T-helper 22 cell (primary cell): Measurements from ENCODE around the gene NUPR1.
A peak's percentile ranks its signal among the peaks of the same experiment; 100 is the strongest.
"Not testable (repeated sequence)": the region's sequence is repeated elsewhere in the genome, so short reads cannot be mapped to it uniquely, and the experiment has no call there.

Source experiments
- DNase-seq: peaks from one replicate; pipeline ENCODE4 v3.0.0-alpha.2; 2020; ENCODE audit warnings: low read depth

The NUPR1 gene

DNA sequence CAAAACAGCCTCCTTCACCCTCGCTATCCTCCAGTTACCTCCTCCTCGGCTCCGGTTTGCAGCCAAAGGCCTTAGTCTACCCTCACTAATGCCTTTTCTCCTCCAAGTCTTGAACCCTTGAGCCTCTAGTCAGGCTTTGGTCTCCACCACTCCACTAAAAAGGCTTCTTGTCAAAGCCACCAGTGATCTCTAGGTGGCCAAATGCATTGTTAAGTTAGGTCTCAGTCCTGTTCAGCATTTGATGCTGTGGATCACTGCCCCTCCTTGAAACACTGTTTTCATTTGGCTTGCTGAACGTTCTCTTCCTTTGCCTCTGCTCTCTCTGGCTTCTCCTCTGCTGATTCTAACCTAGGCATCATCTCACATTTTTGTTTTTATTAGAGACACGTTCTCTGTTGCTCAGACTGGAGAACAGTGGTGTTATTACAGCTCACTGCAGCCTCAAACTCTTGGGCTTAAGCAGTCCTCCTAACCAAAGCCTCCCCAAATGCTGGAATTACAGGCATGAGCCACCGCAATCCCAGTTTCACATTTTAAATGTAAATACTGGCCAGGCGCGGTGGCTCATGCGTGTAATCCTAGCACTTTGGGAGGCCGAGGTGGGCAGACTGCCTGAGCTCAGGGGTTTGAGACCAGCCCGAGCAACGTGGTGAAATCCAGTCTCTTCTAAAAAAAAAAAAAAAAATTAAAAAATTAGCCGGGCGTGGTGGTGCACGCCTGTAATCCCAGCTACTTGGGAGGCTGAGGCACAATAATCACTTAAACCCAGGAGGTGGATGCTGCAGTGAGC is 16.1 kb upstream of the NUPR1 start:
- DNase-seq, result no peak

DNA sequence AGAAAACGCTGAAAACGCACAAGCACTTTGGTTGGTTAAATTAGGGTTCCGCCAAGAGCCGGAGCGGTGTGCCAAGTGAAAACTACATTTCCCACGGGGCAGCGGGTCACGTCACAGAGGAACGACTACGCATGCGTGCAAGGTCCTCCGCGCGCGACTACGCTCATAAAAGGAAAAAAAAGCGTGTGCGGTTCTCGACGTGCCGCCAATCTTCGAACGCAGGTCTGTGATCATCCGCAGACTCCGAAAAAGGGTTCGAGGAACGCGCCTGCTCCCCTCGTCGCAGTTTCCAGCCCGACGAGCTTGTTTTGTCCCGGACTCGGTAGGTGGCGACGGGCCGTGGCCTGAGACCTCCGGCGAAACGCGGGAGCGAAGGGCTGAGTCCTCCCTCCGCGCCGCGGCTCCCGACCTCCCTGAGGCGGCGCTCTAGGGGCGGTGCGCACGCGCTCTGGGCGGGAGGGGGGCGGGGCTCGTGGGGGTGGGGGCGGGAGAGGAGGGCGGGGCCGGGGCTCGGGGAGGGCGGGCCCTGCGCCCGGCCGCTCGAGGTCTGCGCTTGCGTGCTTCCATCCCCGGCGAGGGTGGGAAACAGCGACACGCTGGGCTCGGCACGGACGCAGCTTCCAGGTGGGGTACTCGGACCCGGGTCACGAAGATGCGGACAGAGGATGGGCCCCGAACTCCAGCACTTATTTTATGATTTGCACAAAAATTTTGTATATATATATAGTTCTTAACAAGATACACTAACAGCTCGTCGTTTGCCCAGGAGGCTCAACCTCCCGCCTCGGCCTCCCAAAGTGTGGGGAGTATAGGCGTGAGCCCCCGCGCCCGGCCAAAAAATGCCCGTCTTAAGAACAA is 15.2 kb upstream of the NUPR1 start, which contains the start of gene SGF29:
Gene SGF29, plus strand, starts transcription at position 145 of the 858 bp plus-strand sequence. CDS start 27,150 bp downstream, outside the sequence.
- DNase-seq, result peak; percentile 85

DNA sequence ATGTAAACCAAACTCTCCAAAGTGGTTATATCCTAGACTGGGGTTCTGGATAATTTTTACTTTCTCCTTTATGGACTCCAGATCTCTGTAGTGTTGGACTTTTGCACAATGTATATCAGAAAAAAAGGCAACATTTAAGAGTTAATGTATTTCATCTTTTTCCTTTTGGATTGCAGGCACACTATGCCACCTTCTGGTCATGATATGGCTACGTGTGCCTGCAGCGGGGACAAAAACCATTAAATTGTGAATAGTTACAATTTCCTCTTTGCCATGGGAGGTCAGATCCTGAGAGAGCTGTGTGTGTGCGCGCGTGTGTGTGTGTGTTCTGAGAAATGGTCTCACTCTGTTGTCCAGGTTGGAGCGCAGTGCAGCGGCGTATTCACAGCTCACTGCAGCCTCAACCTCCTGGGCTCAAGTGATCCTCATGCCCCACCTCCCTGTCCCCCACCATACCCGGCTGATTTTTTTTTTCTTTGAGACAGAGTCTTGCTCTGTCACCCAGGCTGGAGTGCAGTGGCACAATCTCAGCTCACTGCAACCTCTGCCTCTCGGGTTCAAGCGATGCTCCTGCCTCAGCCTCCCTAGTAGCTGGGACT is 10.6 kb upstream of the NUPR1 start:
- no peak for DNase-seq

DNA sequence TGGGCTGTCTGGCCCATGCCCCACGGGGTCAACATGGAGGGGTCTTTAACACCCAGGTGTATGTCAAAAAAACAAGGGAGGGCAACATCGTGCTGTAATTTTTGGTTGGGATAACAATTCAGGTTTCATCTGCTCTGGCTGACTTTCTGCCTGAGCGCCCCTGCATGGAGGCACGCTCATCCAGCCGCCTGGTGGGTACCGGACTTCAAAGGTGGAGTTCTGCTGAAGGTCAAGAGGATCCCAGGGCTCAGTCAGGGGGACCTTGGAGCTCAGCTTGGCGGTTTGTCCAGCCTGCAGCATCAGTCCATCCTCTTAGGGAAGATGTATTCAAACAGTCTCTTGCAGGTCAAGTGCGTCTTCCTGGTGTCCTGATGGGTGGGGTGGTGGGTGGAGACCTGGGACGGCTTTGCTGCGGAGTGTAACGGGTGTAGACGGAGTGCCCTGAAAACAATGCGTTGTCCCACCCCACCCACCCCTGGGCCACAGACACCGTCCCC is 9.6 kb upstream of the NUPR1 start:
- DNase-seq, result no peak

DNA sequence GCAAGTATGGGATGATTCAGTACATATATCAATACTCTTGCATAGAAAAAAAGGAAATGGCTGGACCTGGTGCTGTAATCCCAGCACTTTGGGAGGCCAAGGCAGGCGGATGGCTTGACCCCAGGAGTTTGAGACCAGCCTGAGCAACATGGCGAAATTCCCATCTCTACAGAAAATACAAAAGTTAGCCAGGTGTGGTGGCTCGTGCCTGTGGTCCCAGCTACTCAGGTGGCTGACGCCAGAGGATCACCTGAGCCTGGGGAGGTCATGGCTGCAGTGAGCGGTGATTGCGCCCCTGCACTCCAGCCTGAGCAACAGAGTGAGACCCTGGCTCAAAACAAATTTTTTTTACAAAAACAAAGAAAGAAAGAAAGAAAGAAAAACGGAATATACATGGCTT is 7.9 kb upstream of the NUPR1 start:
- DNase-seq, result no peak

DNA sequence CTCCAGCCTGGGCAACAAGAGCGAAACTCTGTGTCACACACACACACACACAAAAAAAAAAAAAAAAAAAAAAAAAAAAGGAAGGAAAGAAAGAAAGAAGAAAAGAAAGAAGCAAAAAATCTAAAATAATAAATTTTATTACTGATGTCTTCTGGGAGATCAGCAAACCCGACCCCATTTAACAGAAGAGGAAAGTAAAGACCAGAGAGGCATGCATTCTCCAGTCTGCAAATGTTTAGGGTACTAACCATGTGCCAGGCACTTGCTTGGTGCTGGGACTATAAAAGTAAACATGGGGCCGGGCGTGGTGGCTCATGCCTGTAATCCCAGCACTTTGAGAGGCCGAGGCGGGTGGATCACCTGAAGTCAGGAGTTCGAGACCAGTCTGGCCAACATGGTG is 7.2 kb upstream of the NUPR1 start:
- not testable (repeated sequence) for DNase-seq

DNA sequence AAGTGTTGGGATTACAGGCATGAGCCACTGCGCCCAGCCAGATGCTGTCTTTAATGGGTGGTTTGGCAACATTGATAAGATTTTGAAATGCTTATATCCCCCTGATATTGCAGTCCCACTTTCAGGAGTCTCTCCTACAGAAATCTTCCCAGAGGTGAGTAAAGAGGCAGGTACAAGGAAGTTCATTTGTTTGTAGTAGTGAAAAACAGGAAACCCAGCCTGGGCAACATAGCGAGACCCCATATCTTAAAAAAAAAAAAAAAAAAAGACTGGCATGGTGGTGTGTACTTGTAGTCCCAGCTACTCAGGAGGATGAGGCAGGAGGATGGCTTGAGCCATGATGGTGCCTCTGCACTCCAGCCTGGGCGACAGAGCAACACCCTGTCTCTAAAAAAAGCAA is 6.2 kb upstream of the NUPR1 start:
- no peak for DNase-seq

DNA sequence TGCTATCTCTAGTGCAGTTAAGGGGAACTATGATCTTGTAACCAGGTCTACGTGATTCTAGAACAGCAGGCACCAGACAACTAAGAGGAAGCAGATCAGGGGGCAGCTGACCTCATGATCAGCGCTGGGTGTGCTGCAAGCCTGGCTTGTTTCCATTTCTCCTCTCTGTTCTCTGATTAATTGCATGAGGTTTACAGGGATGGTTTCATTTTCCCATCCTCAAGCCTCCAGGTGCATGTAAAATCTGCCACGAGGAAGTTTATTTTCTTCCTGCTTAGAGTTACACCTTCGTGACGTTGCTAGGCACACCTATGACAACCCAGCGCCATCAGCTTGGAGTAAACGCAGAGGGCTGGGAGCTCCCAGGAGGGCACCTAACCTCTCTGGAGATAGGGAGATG is 4.3 kb upstream of the NUPR1 start:
- DNase-seq, result no peak

DNA sequence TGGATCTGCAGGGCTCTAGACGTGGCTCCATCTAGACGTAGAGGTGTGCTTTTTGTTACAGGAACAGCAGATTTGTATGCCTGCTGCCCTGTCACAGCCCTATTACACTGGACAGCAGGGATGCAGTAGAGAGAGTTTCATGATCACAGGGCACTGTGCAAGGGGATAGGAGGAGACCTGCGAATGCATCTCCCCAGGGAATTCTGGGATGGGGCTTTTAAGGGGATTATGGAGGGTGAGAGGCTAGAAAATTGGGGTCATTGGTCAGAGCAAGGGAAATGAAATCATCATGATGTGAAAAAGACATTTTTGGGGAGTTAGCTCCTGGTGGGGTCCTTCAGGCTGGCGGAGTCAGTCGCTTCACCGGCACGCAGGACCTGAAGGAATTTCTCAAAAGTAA is 3.9 kb upstream of the NUPR1 start:
- no peak for DNase-seq

DNA sequence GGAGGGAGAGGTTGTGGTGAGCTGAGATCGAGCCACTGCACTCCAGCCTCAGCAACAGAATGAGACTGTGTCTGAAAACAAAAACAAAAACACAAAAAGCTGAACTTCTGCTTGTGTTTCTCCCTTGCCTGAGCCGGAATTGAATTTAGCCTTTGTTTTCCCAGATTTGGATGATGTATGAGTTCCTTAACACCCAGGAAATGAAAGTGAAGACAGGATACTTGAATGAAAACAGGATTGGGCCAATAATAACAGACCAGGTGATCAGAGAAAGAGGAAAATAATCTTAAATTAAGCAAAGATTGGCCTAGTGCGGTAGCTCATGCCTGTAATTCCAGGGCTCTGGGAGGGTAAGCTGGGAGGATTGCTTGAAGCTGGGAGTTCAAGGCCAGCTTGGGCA is 1.6 kb upstream of the NUPR1 start:
- DNase-seq, result no peak

DNA sequence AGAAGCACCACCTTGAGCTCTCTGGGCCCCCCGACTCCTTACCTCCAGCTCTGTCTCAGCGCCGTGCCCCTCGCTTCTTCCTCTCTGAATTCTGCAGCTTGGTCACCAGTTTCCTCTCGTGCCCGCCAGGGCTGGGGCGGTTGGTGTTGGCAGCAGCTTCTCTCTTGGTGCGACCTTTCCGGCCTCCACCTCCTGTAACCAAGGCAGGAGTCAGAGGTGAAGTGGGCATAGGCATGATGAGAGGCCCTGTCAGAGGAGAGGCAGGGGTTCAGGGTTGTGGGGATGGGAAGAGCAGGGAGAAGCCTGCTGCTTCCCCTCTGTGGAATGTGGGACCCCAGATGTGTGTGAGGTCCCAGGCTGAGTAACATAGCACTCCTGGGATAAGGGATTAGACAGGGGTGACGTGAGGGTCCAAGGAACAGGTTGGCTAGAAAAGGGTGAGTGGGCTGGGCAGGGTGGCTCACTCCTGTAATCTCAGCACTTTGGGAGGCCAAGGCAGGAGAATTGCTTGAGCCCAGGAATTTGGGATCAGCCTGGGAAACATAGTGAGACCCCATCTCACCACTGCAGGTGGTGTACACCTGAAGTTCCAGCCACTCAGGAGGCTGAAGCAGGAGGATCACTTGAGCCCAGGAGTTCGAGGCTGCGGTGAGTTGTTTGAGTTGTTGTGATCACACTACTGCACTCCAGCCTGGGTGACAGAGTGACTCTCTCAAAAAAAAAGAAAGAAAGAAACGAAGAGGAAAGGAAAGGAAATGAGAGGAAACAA is 626 bp downstream of the NUPR1 start:
- DNase-seq, result no peak

DNA sequence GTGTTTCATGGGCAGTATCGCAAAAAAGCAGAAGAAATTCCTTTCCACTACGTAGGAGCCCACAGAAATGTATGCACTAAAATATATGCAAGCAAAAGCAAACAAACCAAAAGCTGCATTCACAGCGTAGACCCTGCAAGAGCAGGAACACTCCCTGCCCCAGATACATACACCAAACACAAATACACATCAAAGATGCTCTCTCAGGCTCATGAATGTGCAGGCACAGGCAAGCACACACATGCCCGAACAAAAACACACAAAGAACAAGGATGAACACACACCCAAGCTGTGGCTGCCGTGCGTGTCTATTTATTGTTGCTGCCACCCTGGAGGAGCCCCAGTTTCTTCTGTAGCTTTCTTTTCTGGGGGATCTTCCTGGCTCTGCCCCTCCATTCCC is 1.7 kb downstream of the NUPR1 start:
- DNase-seq, result no peak

DNA sequence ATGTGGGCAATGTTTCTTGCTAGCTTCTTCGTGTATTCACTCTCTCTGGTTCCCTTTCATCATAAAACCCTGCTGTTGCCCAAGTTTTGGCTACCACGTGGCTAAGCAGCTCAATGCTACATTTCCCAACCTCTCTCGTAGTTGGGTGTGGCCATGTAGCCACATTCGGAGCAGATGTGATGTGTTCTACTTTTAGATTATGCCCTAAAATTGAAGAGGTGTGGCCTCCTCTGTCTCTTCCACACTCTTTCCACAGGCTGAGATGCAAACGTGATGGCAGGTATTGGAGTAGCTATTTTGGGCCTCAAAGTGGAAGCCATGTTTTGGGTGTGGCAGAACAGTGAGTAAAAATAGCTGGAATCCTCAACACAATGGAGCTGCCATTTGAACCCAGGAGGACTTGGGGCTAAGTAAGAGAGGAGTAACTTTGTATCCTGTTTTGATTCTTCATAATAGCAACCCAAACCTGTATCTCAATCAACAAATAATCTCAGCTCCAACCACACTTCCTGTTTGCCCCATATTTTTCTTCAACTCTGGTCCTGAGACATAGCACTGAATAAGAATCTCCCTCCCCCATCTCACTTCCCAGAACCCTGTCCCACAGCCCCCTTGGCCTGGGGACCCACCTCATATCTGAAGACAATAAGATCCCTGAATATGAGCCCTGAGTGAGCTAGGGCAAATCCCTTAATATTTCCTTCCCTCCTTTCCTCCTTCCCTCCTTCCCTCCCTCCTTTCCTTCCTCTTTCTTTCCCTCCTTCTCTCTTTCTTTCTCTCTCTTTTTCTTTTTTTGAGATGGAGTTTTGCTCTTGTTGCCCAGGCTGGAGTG is 4.0 kb downstream of the NUPR1 start:
- DNase-seq, result no peak

DNA sequence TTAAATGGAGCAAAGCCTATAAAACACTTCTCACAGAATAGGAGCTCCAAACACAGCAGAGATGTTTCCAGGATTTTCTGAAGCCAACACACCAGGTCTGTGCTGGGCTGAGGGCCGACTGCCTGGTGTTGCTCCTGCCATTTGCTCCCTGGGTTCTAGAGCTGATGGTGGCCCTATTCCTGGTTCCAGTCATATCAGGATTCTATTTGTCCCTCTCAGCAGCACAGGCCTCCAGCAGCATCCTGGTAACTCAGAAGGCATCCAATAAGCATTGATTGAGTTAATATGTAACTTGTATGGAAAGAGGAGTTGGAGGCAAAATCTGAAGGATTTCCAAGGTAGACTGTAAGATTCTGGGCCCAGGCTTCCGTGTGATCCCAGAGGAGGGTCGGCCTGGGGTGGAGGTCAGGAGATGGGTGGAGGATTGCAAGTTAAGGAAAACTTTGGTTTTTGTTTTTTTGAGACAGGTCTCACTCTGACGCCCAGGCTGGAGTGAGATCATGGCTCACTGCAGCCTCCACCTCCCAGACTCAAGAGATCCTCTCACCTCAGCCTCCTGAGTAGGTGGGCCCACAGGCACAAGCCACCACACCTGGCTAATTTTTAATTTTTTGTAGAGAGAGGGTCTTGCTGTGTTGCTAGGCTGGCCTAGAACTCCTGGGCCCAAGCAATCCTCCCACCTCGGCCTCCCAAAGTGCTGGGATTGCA is 5.7 kb downstream of the NUPR1 start:
- DNase-seq, result no peak

DNA sequence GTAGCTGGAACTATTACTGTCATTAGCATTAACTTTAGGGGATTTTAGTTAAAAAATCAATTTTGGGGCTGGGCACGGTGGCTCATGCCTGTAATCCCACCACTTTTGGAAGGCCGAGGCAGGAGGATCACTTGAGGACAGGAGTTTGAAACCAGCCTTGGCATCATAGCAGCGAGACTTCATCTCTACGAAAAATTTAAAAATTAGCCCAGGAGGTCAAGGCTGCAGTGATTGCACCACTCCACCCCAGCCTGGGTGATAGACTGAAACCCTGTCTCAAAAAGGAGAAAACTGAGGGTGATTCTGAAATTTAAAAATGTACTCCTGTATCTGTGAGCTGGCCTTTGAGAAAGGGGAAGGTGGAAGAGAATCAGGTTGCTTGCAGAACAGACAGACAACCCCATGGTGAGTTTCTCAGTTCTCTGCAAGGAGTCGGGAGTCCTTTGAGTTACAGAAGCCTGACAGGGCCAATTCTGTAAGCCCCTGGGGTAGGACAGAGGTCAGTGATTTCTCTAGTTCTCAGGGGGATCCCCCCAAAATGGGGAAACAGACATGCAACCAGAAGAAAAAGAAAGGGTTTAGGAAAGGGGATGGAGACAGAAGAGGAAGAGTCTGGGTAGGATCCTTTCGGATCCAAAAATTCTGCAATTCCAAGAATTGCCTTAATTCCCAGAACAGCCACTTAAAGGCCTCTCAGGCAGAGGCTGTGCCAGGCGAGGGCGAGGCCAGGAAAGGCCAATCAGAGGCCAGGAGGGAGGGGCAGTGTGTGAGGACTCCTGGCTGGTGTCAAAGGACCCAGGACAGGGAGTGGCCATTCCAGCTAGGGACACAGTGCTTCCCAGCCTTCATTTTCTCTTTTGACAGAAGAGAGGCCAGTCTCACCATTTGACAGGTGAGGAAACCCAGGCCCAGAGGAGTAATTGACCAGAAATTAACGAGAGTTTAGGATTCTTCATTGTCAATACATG is 6.7 kb downstream of the NUPR1 start:
- DNase-seq, result no peak

DNA sequence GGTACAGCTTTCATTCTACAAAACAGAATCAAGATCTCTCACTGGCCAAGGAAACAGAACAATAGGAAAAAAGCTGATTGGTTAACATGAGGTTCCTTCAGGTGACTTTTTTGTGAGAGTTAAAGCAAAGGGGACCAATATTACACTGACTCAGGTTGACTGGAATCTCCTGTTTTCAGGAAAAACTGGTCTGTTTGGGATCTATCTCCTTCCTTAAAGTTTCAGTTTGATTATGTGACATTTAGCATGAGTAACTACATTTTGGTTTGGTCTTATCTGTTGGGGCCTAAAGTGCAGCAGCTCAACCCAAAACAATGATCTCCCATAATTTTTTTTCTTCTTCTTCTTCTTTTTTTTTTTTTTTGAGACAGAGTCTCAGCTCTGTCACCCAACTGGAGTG is 9.7 kb downstream of the NUPR1 start:
- no peak for DNase-seq

DNA sequence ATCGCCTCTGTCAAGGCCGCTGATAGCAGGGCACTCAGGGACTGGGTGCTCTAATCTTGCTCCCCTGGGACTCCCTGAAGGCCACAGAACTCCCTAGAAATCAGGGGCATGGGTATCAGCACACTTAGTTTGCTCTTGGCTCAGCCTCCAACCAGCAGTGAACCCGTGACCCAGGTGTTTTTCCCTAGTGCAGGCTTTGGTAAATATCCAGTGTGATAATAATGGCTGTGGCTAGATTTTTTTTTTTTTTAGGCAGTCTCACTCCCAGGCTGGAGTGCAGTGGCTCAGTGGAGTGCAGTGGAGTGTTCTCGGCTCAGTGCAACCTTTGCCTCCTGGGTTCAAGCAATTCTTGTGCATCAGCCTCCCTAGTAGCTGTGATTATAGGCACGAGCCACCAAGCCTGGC is 10.3 kb downstream of the NUPR1 start:
- no peak for DNase-seq

DNA sequence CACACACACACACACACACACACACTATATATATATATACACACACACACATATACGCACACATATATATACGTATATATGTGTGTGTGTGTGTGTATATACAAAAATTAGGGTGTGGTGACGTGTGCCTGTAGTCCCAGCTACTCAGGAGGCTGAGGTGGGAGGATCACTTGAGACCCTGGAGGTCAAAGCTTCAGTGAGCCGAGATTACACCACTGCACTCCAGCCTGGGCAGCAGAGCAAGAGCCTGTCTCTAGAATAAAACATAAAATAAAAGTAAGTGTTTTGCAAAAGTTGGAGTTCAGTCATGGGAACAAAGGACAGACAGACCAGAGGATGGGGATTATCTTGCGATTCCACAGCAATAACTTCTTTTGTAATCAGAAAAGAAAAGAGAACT is 10.8 kb downstream of the NUPR1 start:
- no peak for DNase-seq

DNA sequence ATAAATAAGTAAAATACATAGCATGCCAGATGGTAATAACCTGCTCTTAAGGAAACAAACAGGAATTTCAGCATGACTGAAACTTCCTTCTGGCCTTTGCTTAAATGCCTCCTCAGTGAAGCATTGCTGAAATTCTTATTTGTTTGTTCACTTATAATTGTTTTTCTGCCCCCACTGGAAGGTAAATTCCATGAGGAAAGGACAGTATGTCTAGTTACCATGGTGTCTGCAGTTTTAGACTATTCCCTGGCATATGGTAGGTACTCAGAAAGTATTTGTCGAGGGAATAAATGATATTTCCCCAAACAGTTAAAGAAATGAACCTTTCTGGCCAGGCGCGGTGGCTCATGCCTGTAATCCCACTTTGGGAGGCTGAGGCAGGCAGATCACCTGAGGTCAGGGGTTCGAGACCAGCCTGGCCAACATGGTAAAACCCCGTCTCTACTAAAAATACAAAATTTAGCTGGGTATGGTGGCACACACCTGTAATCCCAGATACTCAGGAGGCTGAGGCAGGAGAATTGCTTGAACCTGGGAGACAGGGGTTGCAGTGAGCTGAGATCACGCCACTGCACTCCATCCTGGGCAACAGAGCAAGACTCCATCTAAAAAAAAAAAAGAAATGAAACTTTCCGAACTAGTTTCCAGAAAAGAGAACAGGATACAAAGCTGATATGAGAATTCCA is 11.5 kb downstream of the NUPR1 start:
- DNase-seq, result not testable (repeated sequence)
